Osteocyte (in vitro differentiated cells): ENCODE results near the gene HOMER1. TPM values are rescaled to one million over a fixed set of nuclear protein-coding genes. Genes with fewer than 3 reads are reported as not detected.

ENCODE experiments used
- DNase-seq: peaks from one replicate; pipeline ENCODE4 v3.0.0; 2021; ENCODE audit warnings: mixed read lengths; ENCODE audit not compliant: unreplicated experiment; ENCODE audit errors: extremely low spot score
- H3K27ac Mint-ChIP-seq: one replicate; pipeline ENCODE4 v1.8.0; 2021; ENCODE audit warnings: mild to moderate bottlenecking, mixed read lengths; ENCODE audit not compliant: unreplicated experiment
- H3K27me3 Mint-ChIP-seq: one replicate; pipeline ENCODE4 v1.8.0; 2021; ENCODE audit warnings: mixed read lengths; ENCODE audit not compliant: unreplicated experiment
- H3K36me3 Mint-ChIP-seq: one replicate; pipeline ENCODE4 v1.8.0; 2021; ENCODE audit warnings: mixed read lengths; ENCODE audit not compliant: unreplicated experiment
- H3K4me1 Mint-ChIP-seq: one replicate; pipeline ENCODE4 v1.8.0; 2021; ENCODE audit warnings: mixed read lengths; ENCODE audit not compliant: unreplicated experiment
- H3K4me3 Mint-ChIP-seq: one replicate; pipeline ENCODE4 v1.8.0; 2021; ENCODE audit warnings: mild to moderate bottlenecking, moderate library complexity, mixed read lengths; ENCODE audit not compliant: unreplicated experiment
- H3K9me3 Mint-ChIP-seq: one replicate; pipeline ENCODE4 v1.8.0; 2021; ENCODE audit warnings: mixed read lengths; ENCODE audit not compliant: unreplicated experiment
- total RNA-seq: library from RNA; stranded (reverse); gene quantifications from 2 replicates; pipeline ENCODE4 v1.2.1, GENCODE V29; 2021
- TF ChIP-seq, protein P1 (sequence below): fragments of 200-600 bp; sonication (generic); IDR thresholded peaks from 2 replicates; pipeline ENCODE4 v1.5.0; 2021; ENCODE audit warnings: antibody characterized with exemption, mild to moderate bottlenecking, moderate library complexity

The HOMER1 gene
- total RNA-seq, 1 donor from 2014 or later = 7.2 TPM

DNA sequence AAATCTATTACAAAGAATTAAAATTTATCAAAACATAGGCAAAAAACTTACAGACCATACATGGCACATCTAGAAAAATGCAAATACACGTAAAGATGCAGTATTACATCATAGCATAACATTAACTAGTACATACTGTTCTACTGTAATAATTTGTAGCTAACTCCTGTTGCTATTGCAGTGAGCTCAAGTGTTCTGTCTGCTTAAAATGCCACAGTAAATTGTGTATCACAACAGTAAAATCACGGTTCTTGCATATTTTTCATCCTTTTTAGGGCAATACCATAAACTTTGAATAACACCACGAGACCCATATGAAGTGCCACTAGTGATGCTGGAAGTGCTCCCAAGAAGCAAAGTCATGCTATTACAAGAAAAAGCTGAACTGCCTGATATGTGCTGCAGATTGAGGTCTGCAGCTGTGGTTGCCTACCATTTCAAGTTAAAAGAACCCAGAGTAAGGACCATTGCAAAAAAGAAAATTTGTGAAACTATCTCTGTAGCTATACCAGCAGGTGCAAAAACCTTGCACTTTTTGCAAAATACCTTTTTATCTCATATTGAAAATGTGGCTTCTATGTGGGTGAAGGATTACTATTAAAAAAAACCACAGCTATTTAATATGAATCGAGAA is 14.2 kb downstream of the HOMER1 start:
- no peaks in the 10 kb centered on the region for H3K9me3 Mint-ChIP-seq
- TF ChIP-seq, protein P1, sequence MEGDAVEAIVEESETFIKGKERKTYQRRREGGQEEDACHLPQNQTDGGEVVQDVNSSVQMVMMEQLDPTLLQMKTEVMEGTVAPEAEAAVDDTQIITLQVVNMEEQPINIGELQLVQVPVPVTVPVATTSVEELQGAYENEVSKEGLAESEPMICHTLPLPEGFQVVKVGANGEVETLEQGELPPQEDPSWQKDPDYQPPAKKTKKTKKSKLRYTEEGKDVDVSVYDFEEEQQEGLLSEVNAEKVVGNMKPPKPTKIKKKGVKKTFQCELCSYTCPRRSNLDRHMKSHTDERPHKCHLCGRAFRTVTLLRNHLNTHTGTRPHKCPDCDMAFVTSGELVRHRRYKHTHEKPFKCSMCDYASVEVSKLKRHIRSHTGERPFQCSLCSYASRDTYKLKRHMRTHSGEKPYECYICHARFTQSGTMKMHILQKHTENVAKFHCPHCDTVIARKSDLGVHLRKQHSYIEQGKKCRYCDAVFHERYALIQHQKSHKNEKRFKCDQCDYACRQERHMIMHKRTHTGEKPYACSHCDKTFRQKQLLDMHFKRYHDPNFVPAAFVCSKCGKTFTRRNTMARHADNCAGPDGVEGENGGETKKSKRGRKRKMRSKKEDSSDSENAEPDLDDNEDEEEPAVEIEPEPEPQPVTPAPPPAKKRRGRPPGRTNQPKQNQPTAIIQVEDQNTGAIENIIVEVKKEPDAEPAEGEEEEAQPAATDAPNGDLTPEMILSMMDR = no peak
- H3K4me1 Mint-ChIP-seq = no peaks in the 10 kb centered on the region
- DNase-seq = no peak
- no peaks in the 10 kb centered on the region for H3K36me3 Mint-ChIP-seq
- H3K4me3 Mint-ChIP-seq = no peak overlapping the region
- H3K27me3 Mint-ChIP-seq = no peaks in the 10 kb centered on the region
- no peak overlapping the region for H3K27ac Mint-ChIP-seq

- H3K4me1 Mint-ChIP-seq = peaks cover 1% of the 10 kb centered on the region
- no peak overlapping the region for H3K4me3 Mint-ChIP-seq
- H3K9me3 Mint-ChIP-seq = peaks cover 3% of the 10 kb centered on the region
- no peaks in the 10 kb centered on the region for H3K36me3 Mint-ChIP-seq
- TF ChIP-seq, protein P1 = no peak
- no peak for DNase-seq
- no peaks in the 10 kb centered on the region for H3K27me3 Mint-ChIP-seq
- no peak overlapping the region for H3K27ac Mint-ChIP-seq
Measured at GRCh38 chr5:79495311-79495710, 18.6 kb downstream of the HOMER1 start.

- TF ChIP-seq, protein P1 = no peak
- Mint-ChIP-seq H3K4me3 (no peak overlapping the region), H3K27me3 (no peaks in the 10 kb centered on the region), H3K9me3 (peaks cover 3% of the 10 kb centered on the region), H3K4me1 (peaks cover 3% of the 10 kb centered on the region), H3K36me3 (no peaks in the 10 kb centered on the region), H3K27ac (no peak overlapping the region)
- DNase-seq = no peak
Measured at GRCh38 chr5:79493596-79494345, 20.2 kb downstream of the HOMER1 start.

GRCh38 chr5:79491690-79492317 is 22.1 kb downstream of the HOMER1 start:
- Mint-ChIP-seq H3K9me3 (peaks cover 3% of the 10 kb centered on the region), H3K27ac (no peak overlapping the region), H3K27me3 (no peaks in the 10 kb centered on the region), H3K4me1 (peaks cover 3% of the 10 kb centered on the region), H3K36me3 (no peaks in the 10 kb centered on the region), H3K4me3 (no peak overlapping the region)
- DNase-seq = no peak
- TF ChIP-seq, protein P1 = no peak
